HepG2 (cell line): ENCODE results near the gene TRIM23. TPM values are rescaled to one million over a fixed set of nuclear protein-coding genes. Genes with fewer than 3 reads are reported as not detected.

Experiments
- EEA1 ChIP-seq: sonication (generic); formaldehyde crosslinking; IDR thresholded peaks from 2 replicates; pipeline ENCODE4 v1.5.1; 2020; ENCODE audit warnings: mild to moderate bottlenecking, missing genetic modification reagents, borderline replicate concordance
- GPBP1L1 ChIP-seq: sonication (generic); formaldehyde crosslinking; IDR thresholded peaks from 2 replicates; pipeline ENCODE4 v1.5.0; 2020; ENCODE audit warnings: mild to moderate bottlenecking, missing genetic modification reagents
- HMG20B ChIP-seq: conservative IDR thresholded peaks from 2 replicates; pipeline ENCODE4 v1.6.1; 2016; ENCODE audit warnings: missing genetic modification reagents, missing compliant biosample characterization
- HNRNPUL1 ChIP-seq: fragments of 200-400 bp; formaldehyde crosslinking; IDR thresholded peaks from 2 replicates; pipeline ENCODE4 v1.6.1; 2017; ENCODE audit warnings: low read depth, mild to moderate bottlenecking, low read length, moderate library complexity
- KDM5B ChIP-seq: sonication (generic); formaldehyde crosslinking; IDR thresholded peaks from 2 replicates; pipeline ENCODE4 v1.4.0; 2020; ENCODE audit warnings: missing genetic modification reagents, mild to moderate bottlenecking, borderline replicate concordance
- MYC ChIP-seq: sonication (generic); formaldehyde crosslinking; IDR thresholded peaks from 2 replicates; pipeline ENCODE4 v1.9.0; 2021; ENCODE audit warnings: missing genetic modification reagents, borderline replicate concordance
- NCOR1 ChIP-seq: fragments of 200-600 bp; sonication (generic); IDR thresholded peaks from 2 replicates; pipeline ENCODE4 v1.7.0; 2017; ENCODE audit warnings: antibody characterized with exemption, low read length, borderline replicate concordance
- ZBTB25 ChIP-seq: IDR thresholded peaks from 2 replicates; pipeline ENCODE4 v1.6.1; 2018; ENCODE audit warnings: missing genetic modification reagents
- ZNF501 ChIP-seq: sonication (generic); formaldehyde crosslinking; IDR thresholded peaks from 2 replicates; pipeline ENCODE4 v1.5.1; 2020; ENCODE audit warnings: mild to moderate bottlenecking, moderate library complexity, missing genetic modification reagents
- ZNF652 ChIP-seq: IDR thresholded peaks from 2 replicates; pipeline ENCODE4 v1.6.1; 2016; ENCODE audit warnings: low read depth, borderline replicate concordance
- ZNF691 ChIP-seq: sonication (generic); formaldehyde crosslinking; IDR thresholded peaks from 2 replicates; pipeline ENCODE4 v1.4.0; 2020; ENCODE audit warnings: missing genetic modification reagents, low read depth, mild to moderate bottlenecking, borderline replicate concordance
- polyA plus RNA-seq, 8 experiments: library from polyadenylated mRNA; depleted of rRNA in 3 of 8; stranded (reverse) in 7 of 8; unstranded in 1 of 8; fragments of >200 nt; fragmentation: Illumina TruSeq in 4 of 8; extraction: Trizol in 4 of 8; gene quantifications; 2 replicates each; pipeline versions ENCODE4 v1.2.1 to v1.2.3, GENCODE V29; 2011 to 2016; ENCODE audit warnings: low read depth in 4 of 8, missing spikeins in 1 of 8, mixed read lengths in 1 of 8; ENCODE audit not compliant: insufficient read depth in 1 of 8
- total RNA-seq, 5 experiments: library from RNA; depleted of rRNA; stranded (reverse); fragments of >200 nt; fragmentation: Illumina TruSeq; extraction: Trizol; gene quantifications; 2 replicates each; pipeline ENCODE4 v1.2.3, GENCODE V29; 2016; ENCODE audit warnings: low read depth in 1 of 5
- TF ChIP-seq, protein P1 (sequence below): IDR thresholded peaks from 2 replicates; pipeline ENCODE4 v1.6.1; 2016; ENCODE audit warnings: missing biosample characterization, missing genetic modification reagents, low read depth
- TF ChIP-seq, protein P2 (sequence below): sonication (generic); formaldehyde crosslinking; IDR thresholded peaks from 2 replicates; pipeline ENCODE4 v1.4.0; 2020; ENCODE audit warnings: mild to moderate bottlenecking, missing genetic modification reagents

Gene TRIM23
- total and polyA plus RNA-seq, 2 of the 13 experiments (the other 11 are each of a cell fraction or from before 2014, with no cell fraction given): 4.6 to 11.4 TPM

- TF ChIP-seq, protein P1, sequence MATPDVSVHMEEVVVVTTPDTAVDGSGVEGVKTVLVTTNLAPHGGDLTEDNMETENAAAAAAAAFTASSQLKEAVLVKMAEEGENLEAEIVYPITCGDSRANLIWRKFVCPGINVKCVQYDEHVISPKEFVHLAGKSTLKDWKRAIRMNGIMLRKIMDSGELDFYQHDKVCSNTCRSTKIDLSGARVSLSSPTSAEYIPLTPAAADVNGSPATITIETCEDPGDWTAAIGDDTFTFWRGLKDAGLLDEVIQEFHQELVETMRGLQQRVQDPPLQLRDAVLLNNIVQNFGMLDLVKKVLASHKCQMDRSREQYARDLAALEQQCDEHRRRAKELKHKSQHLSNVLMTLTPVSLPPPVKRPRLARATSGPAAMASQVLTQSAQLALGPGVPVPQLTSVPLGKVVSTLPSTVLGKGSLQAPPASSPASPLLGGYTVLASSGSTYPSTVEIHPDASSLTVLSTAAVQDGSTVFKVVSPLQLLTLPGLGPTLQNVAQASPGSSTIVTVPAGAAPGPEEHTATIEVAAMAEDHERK (CRISPR knock-in tag): no peak
- TF ChIP-seq NCOR1 (no peak), ZBTB25 (CRISPR knock-in tag) (0 out of 2 replicates have a peak, but pooled peaks have one; percentile 38), KDM5B (CRISPR knock-in tag) (0 out of 2 replicates have a peak, but pooled peaks have one; percentile 6), ZNF691 (no peak), MYC (CRISPR knock-in tag) (peak; percentile 35; the same call in 1 of the 2 replicates), GPBP1L1 (CRISPR knock-in tag) (no peak), ZNF652 (CRISPR knock-in tag) (no peak), ZNF501 (CRISPR knock-in tag) (no peak), HNRNPUL1 (no peak), EEA1 (CRISPR knock-in tag) (no peak), HMG20B (no peak)
- TF ChIP-seq, protein P2, sequence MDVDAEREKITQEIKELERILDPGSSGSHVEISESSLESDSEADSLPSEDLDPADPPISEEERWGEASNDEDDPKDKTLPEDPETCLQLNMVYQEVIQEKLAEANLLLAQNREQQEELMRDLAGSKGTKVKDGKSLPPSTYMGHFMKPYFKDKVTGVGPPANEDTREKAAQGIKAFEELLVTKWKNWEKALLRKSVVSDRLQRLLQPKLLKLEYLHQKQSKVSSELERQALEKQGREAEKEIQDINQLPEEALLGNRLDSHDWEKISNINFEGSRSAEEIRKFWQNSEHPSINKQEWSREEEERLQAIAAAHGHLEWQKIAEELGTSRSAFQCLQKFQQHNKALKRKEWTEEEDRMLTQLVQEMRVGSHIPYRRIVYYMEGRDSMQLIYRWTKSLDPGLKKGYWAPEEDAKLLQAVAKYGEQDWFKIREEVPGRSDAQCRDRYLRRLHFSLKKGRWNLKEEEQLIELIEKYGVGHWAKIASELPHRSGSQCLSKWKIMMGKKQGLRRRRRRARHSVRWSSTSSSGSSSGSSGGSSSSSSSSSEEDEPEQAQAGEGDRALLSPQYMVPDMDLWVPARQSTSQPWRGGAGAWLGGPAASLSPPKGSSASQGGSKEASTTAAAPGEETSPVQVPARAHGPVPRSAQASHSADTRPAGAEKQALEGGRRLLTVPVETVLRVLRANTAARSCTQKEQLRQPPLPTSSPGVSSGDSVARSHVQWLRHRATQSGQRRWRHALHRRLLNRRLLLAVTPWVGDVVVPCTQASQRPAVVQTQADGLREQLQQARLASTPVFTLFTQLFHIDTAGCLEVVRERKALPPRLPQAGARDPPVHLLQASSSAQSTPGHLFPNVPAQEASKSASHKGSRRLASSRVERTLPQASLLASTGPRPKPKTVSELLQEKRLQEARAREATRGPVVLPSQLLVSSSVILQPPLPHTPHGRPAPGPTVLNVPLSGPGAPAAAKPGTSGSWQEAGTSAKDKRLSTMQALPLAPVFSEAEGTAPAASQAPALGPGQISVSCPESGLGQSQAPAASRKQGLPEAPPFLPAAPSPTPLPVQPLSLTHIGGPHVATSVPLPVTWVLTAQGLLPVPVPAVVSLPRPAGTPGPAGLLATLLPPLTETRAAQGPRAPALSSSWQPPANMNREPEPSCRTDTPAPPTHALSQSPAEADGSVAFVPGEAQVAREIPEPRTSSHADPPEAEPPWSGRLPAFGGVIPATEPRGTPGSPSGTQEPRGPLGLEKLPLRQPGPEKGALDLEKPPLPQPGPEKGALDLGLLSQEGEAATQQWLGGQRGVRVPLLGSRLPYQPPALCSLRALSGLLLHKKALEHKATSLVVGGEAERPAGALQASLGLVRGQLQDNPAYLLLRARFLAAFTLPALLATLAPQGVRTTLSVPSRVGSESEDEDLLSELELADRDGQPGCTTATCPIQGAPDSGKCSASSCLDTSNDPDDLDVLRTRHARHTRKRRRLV (CRISPR knock-in tag): no peak
Measured at GRCh38 chr5:65624571-65625555, 730 bp upstream of the TRIM23 start, which contains the start of the genes SHLD3 and TRAPPC13 (continued).
